ENCODE measurements around the gene GABBR2.

GRCh38 chr9:98456156-98456613 lies 252.6 kb downstream of the GABBR2 start:
- TF ChIP-seq CTCF (IDR thresholded peaks at IDR 0.05) (no peak), POLR2A (IDR thresholded peaks at IDR 0.05) (no peak)

Data from right lobe of liver (tissue), 4 donors.